Activated T-cell treated with anti-CD3 and anti-CD28 coated beads, Interleukin-2, amount 50 U/mL, for 72 hours (primary cell): ENCODE results near the gene BIN1. TPM values are rescaled to one million over a fixed set of nuclear protein-coding genes. Genes with fewer than 3 reads are reported as not detected.

Experiments used
- ATAC-seq, 2 donors: fragments of 150-1000 bp; cut with Tn5 transposase; replicated peaks in 1 of 2; 2 replicates each; pipeline ENCODE4 v1.10.0; 2021; ENCODE audit warnings: moderate library complexity in 2 of 2, mild to moderate bottlenecking in 1 of 2
- DNase-seq, 2 donors: peaks; one replicate each; pipeline ENCODE4 v3.0.0; 2021 to 2022; ENCODE audit warnings: mixed read lengths in 1 of 2
- H3K27ac Mint-ChIP-seq: one replicate; pipeline ENCODE4 v1.8.0; 2022; ENCODE audit warnings: mild to moderate bottlenecking, moderate library complexity, mixed read lengths
- H3K27me3 Mint-ChIP-seq: one replicate; pipeline ENCODE4 v1.8.0; 2022; ENCODE audit warnings: low read depth, mixed read lengths
- H3K36me3 Mint-ChIP-seq, 2 donors: one replicate each; pipeline ENCODE4 v1.8.0; 2022; ENCODE audit warnings: mixed read lengths in 2 of 2, mild to moderate bottlenecking in 1 of 2; ENCODE audit not compliant: insufficient read depth in 2 of 2
- H3K4me1 Mint-ChIP-seq: one replicate; pipeline ENCODE4 v1.8.0; 2022; ENCODE audit warnings: low read depth, mixed read lengths
- H3K4me3 Mint-ChIP-seq, 2 donors: one replicate each; pipeline ENCODE4 v1.8.0; 2022; ENCODE audit warnings: mild to moderate bottlenecking in 2 of 2, mixed read lengths in 2 of 2, moderate library complexity in 2 of 2
- H3K9me3 Mint-ChIP-seq, 2 donors: one replicate each; pipeline ENCODE4 v1.8.0; 2022; ENCODE audit warnings: mixed read lengths in 2 of 2
- total RNA-seq, 2 donors: library from RNA; stranded (reverse); gene quantifications; one replicate each; pipeline ENCODE4 v1.2.3, GENCODE V29; 2022

Gene BIN1, protein sequence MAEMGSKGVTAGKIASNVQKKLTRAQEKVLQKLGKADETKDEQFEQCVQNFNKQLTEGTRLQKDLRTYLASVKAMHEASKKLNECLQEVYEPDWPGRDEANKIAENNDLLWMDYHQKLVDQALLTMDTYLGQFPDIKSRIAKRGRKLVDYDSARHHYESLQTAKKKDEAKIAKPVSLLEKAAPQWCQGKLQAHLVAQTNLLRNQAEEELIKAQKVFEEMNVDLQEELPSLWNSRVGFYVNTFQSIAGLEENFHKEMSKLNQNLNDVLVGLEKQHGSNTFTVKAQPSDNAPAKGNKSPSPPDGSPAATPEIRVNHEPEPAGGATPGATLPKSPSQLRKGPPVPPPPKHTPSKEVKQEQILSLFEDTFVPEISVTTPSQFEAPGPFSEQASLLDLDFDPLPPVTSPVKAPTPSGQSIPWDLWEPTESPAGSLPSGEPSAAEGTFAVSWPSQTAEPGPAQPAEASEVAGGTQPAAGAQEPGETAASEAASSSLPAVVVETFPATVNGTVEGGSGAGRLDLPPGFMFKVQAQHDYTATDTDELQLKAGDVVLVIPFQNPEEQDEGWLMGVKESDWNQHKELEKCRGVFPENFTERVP
- 100 to 1,000 TPM in 1 of 2 donors, 10 to 100 TPM in 1; 87.3 to 127 TPM for total RNA-seq

DNA sequence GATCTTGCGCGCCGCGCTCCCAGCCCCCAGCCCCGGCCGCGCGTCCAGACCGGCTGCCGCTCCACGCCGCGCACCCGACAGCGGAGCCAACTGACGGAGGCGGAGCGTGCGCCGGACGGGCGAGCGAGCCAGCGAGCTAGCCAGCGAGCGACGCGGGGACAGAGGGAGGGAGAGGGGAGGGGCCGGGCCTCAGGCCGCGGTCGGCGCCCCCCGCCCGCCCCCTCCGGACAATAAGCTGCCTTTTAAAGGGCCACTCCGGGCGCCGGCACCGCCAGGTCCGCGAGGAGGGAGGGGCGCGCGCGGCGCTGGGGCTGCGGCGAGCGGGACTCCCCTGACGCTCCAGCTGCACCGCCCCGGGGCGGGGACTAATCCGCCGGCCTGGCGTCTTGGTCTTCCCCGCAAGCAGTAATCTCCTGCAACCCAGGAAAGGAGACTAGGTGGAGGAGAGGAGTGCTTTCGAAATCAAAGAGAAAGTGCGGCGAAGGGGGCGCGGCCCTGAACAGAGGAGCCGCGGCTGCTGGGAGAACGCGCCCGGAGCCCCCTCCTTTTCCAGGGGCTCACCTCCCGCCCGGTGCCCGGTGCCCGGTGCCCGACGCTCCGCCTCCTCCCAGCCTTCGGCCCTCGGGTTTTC is at the start of gene BIN1:
Gene BIN1, minus strand, starts transcription at position 164 of the 631 bp plus-strand sequence. CDS start 211 bp downstream, outside the sequence.
- no peaks in the 10 kb centered on the region for H3K9me3 Mint-ChIP-seq
- peak within 1 kb of the TSS; percentile 33 for H3K27ac Mint-ChIP-seq
- no peaks in the 10 kb centered on the region for H3K36me3 Mint-ChIP-seq
- peak; percentile 84 for DNase-seq
- peak; percentile 91 to 93 for ATAC-seq
- H3K27me3 Mint-ChIP-seq, result peaks cover 8% of the 10 kb centered on the region
- H3K4me1 Mint-ChIP-seq, result peaks cover 6% of the 10 kb centered on the region
- H3K4me3 Mint-ChIP-seq, result peak within 1 kb of the TSS; percentile 89 to 97

DNA sequence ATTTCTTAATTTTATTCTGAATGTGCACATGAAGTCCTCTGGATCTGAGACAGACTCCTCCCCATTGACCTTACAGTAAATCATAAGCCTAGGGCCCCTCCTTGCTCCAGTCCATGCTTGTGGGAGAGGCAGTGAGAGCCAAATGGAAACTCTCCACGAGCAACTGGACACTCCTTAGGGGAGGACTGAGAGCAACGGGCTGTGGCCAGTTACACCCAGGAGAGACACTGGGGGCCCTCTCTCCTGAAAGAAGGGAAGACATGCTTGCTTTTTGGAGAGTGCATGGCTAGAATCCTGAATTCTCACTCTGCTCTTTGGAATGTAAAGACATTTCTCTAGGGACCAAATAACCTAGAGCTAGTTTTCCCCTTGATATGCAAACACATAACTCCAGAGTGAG is 49.0 kb upstream of the BIN1 start:
- Mint-ChIP-seq H3K27me3 (no peaks in the 10 kb centered on the region), H3K4me3 (no peak overlapping the region), H3K27ac (no peak overlapping the region), H3K9me3 (no peaks in the 10 kb centered on the region), H3K4me1 (no peaks in the 10 kb centered on the region), H3K36me3 (no peaks in the 10 kb centered on the region)
- ATAC-seq (no peak), DNase-seq (no peak)

DNA sequence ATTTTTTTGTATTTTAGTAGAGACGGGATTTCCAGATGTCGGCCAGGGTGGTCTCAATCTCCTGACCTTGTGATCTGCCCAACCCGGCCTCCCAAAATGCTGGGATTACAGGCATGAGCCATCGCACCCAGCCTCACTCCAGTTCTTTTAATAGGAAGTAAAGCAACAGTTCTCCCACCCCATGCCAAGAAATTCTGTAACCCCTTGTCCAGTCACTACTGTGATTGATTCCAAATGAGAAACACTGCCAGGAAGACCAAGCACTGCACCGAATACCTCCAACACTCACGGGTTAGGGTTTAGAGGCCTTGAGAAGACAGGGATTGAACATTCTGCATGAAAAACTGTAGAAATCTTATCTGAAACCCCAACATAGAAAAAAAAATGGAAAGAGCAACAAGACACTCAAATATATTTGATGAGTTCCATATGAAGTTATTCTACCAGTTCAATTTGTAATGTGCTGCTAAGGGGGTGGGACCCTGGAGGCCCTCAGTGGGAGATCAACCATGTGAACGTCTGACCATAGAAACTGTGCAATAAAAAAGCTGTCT is 48.2 kb upstream of the BIN1 start:
- Mint-ChIP-seq H3K4me3 (no peak overlapping the region), H3K27me3 (no peaks in the 10 kb centered on the region), H3K9me3 (no peaks in the 10 kb centered on the region), H3K4me1 (no peaks in the 10 kb centered on the region), H3K27ac (no peak overlapping the region), H3K36me3 (no peaks in the 10 kb centered on the region)
- DNase-seq, result no peak
- ATAC-seq, result no peak

DNA sequence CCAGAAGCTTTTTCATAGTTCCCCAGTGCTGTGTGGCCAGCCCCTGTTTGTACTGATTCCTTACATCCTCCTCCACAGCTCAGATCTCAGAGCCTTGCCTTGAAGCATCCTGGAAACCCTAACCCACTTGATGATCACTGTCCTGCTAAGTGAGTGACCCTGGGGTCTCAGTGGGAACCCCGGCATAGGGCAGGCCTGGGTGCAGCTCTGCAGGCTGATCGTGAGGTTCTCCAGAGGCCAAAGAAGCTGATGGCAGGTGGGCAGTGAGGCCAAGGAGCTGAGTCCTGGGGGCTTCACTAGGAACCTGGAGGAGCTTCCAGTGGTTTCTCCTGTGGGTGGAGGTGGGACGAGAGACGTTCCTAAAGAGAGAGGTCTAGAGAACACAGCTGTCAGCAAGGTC is 47.4 kb upstream of the BIN1 start:
- H3K27me3 Mint-ChIP-seq, result no peaks in the 10 kb centered on the region
- H3K27ac Mint-ChIP-seq, result no peak overlapping the region
- no peaks in the 10 kb centered on the region for H3K36me3 Mint-ChIP-seq

DNA sequence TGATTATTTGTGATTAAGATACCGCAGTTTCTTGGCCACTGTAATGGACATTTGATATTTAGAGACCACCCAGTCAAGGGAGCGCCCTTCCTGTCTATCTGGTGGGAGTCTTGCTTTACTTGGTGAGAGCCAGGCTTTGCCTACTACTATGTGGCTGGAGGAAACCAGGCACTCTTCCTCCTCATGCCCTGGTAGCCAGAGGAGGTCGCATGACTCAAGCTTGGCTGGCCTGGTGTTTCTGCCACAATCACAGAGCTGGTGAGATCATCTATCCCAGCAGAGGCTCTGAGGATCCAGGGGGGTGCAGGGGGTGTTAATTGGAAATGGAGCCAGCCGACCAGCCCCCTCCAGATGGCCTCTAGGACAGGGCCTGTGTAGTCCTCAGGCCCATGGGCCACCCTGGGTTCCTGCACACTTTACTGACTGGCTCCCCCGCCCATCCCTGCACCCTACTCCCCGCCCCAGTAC is 46.8 kb upstream of the BIN1 start:
- no peak for ATAC-seq

More for the DNA sequence above, 47.4 kb upstream of the BIN1 start:
- no peaks in the 10 kb centered on the region for H3K9me3 Mint-ChIP-seq
- no peak for ATAC-seq
- no peaks in the 10 kb centered on the region for H3K4me1 Mint-ChIP-seq
- no peak overlapping the region for H3K4me3 Mint-ChIP-seq
- DNase-seq, result no peak

GRCh38 chr2:127150996-127151395 is 44.0 kb upstream of the BIN1 start:
- ATAC-seq (no peak), DNase-seq (no peak)
- H3K4me1 Mint-ChIP-seq, result no peaks in the 10 kb centered on the region
- H3K27ac Mint-ChIP-seq, result no peak overlapping the region
- H3K4me3 Mint-ChIP-seq, result no peak overlapping the region
- no peaks in the 10 kb centered on the region for H3K9me3 Mint-ChIP-seq
- H3K36me3 Mint-ChIP-seq, result no peaks in the 10 kb centered on the region
- no peaks in the 10 kb centered on the region for H3K27me3 Mint-ChIP-seq

More for the DNA sequence above, 46.8 kb upstream of the BIN1 start:
- H3K4me3 Mint-ChIP-seq, result no peak overlapping the region
- no peaks in the 10 kb centered on the region for H3K36me3 Mint-ChIP-seq
- no peak for DNase-seq
- H3K4me1 Mint-ChIP-seq, result no peaks in the 10 kb centered on the region
- H3K9me3 Mint-ChIP-seq, result no peaks in the 10 kb centered on the region
- H3K27ac Mint-ChIP-seq, result no peak overlapping the region
- no peaks in the 10 kb centered on the region for H3K27me3 Mint-ChIP-seq

- H3K4me3 Mint-ChIP-seq, result no peak overlapping the region
- no peak overlapping the region for H3K27ac Mint-ChIP-seq
- H3K9me3 Mint-ChIP-seq, result no peaks in the 10 kb centered on the region
- no peaks in the 10 kb centered on the region for H3K36me3 Mint-ChIP-seq
- no peaks in the 10 kb centered on the region for H3K27me3 Mint-ChIP-seq
- ATAC-seq, result no peak
- no peaks in the 10 kb centered on the region for H3K4me1 Mint-ChIP-seq
- no peak for DNase-seq
These were observed 42.4 kb upstream of the BIN1 start for GRCh38 chr2:127149384-127149783.

DNA sequence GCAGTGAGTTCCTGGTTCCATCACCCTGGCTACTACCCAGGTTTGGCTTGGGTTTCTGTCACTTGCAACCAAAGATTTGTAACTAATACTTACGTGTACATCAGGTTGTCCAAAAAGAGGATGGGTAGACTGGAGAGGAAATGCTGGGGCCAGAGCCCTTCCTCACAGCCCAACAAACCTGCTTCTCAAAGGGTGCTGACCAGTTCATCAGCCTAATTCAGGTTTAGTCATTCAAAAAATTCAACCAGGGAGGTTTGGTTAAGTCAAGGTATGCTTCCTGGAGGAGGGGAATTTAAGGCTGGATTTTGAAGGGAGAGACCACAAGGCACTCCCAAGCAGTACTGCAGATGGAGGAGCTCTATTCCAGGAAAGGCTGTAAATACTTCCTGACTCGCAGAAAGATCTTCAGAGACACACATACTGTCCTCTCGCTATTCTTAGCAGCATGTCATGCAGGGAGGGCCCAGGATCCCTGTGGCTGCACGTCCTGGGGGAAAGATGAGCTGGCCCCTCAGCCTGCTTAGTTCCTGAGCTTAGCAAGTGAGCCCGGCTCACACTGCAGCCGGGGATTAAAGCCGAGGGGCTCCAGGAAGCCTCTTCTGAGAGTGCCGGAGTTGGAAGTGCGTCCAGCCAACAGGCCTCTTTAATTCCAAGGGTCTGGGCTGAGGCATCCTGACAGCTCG is 40.0 kb upstream of the BIN1 start:
- ATAC-seq (no peak), DNase-seq (no peak)
- Mint-ChIP-seq H3K27ac (no peak overlapping the region), H3K36me3 (no peaks in the 10 kb centered on the region), H3K4me1 (no peaks in the 10 kb centered on the region), H3K9me3 (no peaks in the 10 kb centered on the region), H3K27me3 (no peaks in the 10 kb centered on the region), H3K4me3 (no peak overlapping the region)

GRCh38 chr2:127146071-127146725 is 39.2 kb upstream of the BIN1 start:
- ATAC-seq, result no peak

DNA sequence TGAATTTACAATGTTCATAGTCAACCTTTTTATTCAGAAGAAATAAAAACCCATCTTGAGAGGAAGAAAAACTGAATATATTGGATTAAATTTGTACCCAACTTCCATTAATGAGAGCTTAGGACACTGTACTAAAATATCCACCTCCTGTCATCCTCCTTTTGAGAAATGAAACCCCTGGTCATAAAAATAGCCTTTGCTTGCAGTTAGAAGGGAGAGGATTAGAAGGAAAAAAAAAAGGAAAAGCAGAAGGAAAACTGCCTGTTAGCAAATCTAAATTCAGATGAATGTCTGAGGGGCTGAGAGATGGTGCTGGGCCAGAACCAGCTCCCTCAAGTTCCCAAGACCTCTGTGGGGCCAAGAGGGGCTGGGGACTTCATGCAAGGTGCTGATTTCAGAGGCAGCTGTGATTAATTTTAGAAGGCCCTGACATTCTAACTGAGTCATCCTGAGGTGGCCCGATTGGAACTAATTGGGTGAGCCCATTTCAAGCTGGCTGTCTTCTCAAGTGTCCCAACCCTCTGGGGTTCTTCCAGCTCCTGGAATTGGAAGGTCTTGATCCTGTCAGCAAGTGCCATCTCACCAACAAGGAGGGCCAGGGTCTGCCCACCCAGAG is 38.4 kb upstream of the BIN1 start:
- no peaks in the 10 kb centered on the region for H3K4me1 Mint-ChIP-seq
- no peak overlapping the region for H3K4me3 Mint-ChIP-seq
- H3K9me3 Mint-ChIP-seq, result no peaks in the 10 kb centered on the region
- DNase-seq (no peak), ATAC-seq (no peak)
- H3K27ac Mint-ChIP-seq, result no peak overlapping the region
- no peaks in the 10 kb centered on the region for H3K27me3 Mint-ChIP-seq
- H3K36me3 Mint-ChIP-seq, result no peaks in the 10 kb centered on the region

More at GRCh38 chr2:127146071-127146725, 39.2 kb upstream of the BIN1 start:
- no peaks in the 10 kb centered on the region for H3K9me3 Mint-ChIP-seq
- no peak overlapping the region for H3K4me3 Mint-ChIP-seq
- no peak overlapping the region for H3K27ac Mint-ChIP-seq
- H3K27me3 Mint-ChIP-seq, result no peaks in the 10 kb centered on the region
- no peak for DNase-seq
- H3K4me1 Mint-ChIP-seq, result no peaks in the 10 kb centered on the region
- no peaks in the 10 kb centered on the region for H3K36me3 Mint-ChIP-seq

- no peak for ATAC-seq
- no peak for DNase-seq
- Mint-ChIP-seq H3K27me3 (no peaks in the 10 kb centered on the region), H3K4me3 (no peak overlapping the region), H3K9me3 (no peaks in the 10 kb centered on the region), H3K27ac (no peak overlapping the region), H3K36me3 (peaks cover 0 to 2% of the 10 kb centered on the region in 2 donors), H3K4me1 (no peaks in the 10 kb centered on the region)
These were observed 37.2 kb upstream of the BIN1 start for GRCh38 chr2:127143841-127144782.
